GM12878 (cell line): Measurements from ENCODE around the gene SPINT2. TPM values are rescaled to one million over a fixed set of nuclear protein-coding genes. Genes with fewer than 3 reads are reported as not detected.

Experiments
- ATAC-seq: fragments of 200-7000 bp; cut with Tn5 transposase; 3 replicates; pipeline ENCODE4 v1.9.1; 2020; ENCODE audit warnings: mild to moderate bottlenecking, moderate library complexity
- Bru-seq: library from RNA; stranded (reverse); fragments of 400-500 nt; gene quantifications from one replicate; lab custom pipeline; 2021; lab: Mats Ljungman, UMichigan
- BruChase-seq, 2 experiments: library from RNA; stranded (reverse); fragments of 400-500 nt; gene quantifications; one replicate each; lab custom pipeline; 2021; lab: Mats Ljungman, UMichigan
- BruUV-seq: library from RNA; stranded (reverse); fragments of 400-500 nt; replicated peaks from 2 replicates; lab custom pipeline; 2021; lab: Mats Ljungman, UMichigan
- CTCF ChIA-PET: fragments of 300-600 bp; sonication (Branson Sonifier 250); formaldehyde crosslinking; extraction: SDS; loops from one replicate; lab custom pipeline; 2021; ENCODE audit warnings: inconsistent platforms; lab: Yijun Ruan, JAX
- POLR2A ChIA-PET: fragments of 350-600 bp; formaldehyde crosslinking; extraction: SDS; loops from one replicate; lab custom pipeline; 2021; ENCODE audit warnings: inconsistent platforms; lab: Charles Lee
- RAD21 ChIA-PET: fragments of 300-600 bp; sonication (Branson Sonifier 250); formaldehyde crosslinking; loops from one replicate; lab custom pipeline; 2023; ENCODE audit warnings: antibody characterized with exemption; ENCODE audit not compliant: unreplicated experiment; lab: Charles Lee
- SMC1A ChIA-PET: fragments of 300-600 bp; sonication (Branson Sonifier 250); formaldehyde crosslinking; loops from one replicate; lab custom pipeline; 2023; ENCODE audit not compliant: unreplicated experiment, uncharacterized antibody; lab: Charles Lee
- DNase-seq: peaks from one replicate; pipeline ENCODE4 v3.0.0-alpha.2; 2011; ENCODE audit warnings: low read depth, low spot score
- FAIRE-seq: peaks from 3 replicates; lab custom pipeline; 2011; peaks lifted over from hg19 to GRCh38; lab: Jason Lieb, UNC
- H2AFZ ChIP-seq: 2 replicates; pipeline ENCODE4 v1.6.0; 2011; ENCODE audit warnings: low read depth, low read length, control low read depth; ENCODE audit not compliant: control insufficient read depth
- H3K27ac ChIP-seq: 2 replicates; pipeline ENCODE4 v1.5.1; 2011; ENCODE audit warnings: control low read depth; ENCODE audit not compliant: control insufficient read depth, insufficient read depth
- H3K27me3 ChIP-seq, 2 experiments: replicated peaks in 1 of 2; 2 replicates each; pipeline versions ENCODE4 v1.6.0 to v1.6.1; 2011; ENCODE audit warnings: low read length in 1 of 2; ENCODE audit not compliant: control insufficient read depth in 2 of 2, insufficient read depth in 2 of 2
- H3K36me3 ChIP-seq, 2 experiments: 2 replicates each; pipeline ENCODE4 v1.5.1; 2011; ENCODE audit warnings: low read length in 1 of 2; ENCODE audit not compliant: control insufficient read depth in 2 of 2, insufficient read depth in 2 of 2
- H3K4me1 ChIP-seq: 2 replicates; pipeline ENCODE4 v1.6.1; 2011; ENCODE audit warnings: mild to moderate bottlenecking, low read length, moderate library complexity, mixed read lengths; ENCODE audit not compliant: control insufficient read depth, insufficient read depth
- H3K4me2 ChIP-seq: 2 replicates; pipeline ENCODE4 v1.6.0; 2011; ENCODE audit warnings: control low read depth; ENCODE audit not compliant: control insufficient read depth, insufficient read depth
- H3K4me3 ChIP-seq: fragments of 200-600 bp; sonication (generic); 2 replicates; pipeline ENCODE4 v1.5.1; 2016
- H3K79me2 ChIP-seq: 2 replicates; pipeline ENCODE4 v1.6.0; 2011; ENCODE audit warnings: low read length; ENCODE audit not compliant: control insufficient read depth, insufficient read depth
- H3K9ac ChIP-seq: 2 replicates; pipeline ENCODE4 v1.8.0; 2011; ENCODE audit warnings: low read length, control low read depth, mixed read lengths; ENCODE audit not compliant: control insufficient read depth, insufficient read depth
- H3K9me3 ChIP-seq: replicated peaks from 3 replicates; pipeline ENCODE4 v1.5.1; 2011; ENCODE audit warnings: mild to moderate bottlenecking, low read length; ENCODE audit not compliant: control insufficient read depth, insufficient read depth
- H4K20me1 ChIP-seq: 2 replicates; pipeline ENCODE4 v1.6.0; 2011; ENCODE audit not compliant: control insufficient read depth, insufficient read depth
- ATF7 ChIP-seq: fragments of 450-650 bp; IDR thresholded peaks from 2 replicates; pipeline ENCODE4 v1.6.1; 2016; ENCODE audit warnings: low read depth, mild to moderate bottlenecking
- CHD2 ChIP-seq: IDR thresholded peaks from 2 replicates; pipeline ENCODE4 v1.6.1; 2011; ENCODE audit warnings: low read depth, low read length, improper control_type of control experiment, borderline replicate concordance
- DPF2 ChIP-seq: fragments of 450-650 bp; IDR thresholded peaks from 2 replicates; pipeline ENCODE4 v1.6.1; 2017; ENCODE audit warnings: mild to moderate bottlenecking
- GATAD2B ChIP-seq: fragments of 450-650 bp; conservative IDR thresholded peaks from 2 replicates; pipeline ENCODE4 v1.6.1; 2017; ENCODE audit warnings: low read depth, mild to moderate bottlenecking, moderate library complexity
- HDAC6 ChIP-seq: fragments of 200-600 bp; sonication (generic); IDR thresholded peaks from one replicate; pipeline ENCODE4 v1.8.0; 2017; ENCODE audit warnings: antibody characterized with exemption; ENCODE audit not compliant: unreplicated experiment
- MEF2B ChIP-seq: fragments of 450-650 bp; IDR thresholded peaks from 2 replicates; pipeline ENCODE4 v1.6.1; 2018; ENCODE audit warnings: mild to moderate bottlenecking, moderate library complexity; ENCODE audit not compliant: partially characterized antibody, poor library complexity, severe bottlenecking
- POLR2A ChIP-seq: IDR thresholded peaks from 2 replicates; pipeline ENCODE4 v1.6.1; 2011; ENCODE audit warnings: low read depth, mild to moderate bottlenecking, low read length
- RCOR1 ChIP-seq: conservative IDR thresholded peaks from 2 replicates; pipeline ENCODE4 v1.6.1; 2012; ENCODE audit warnings: low read depth, low read length, improper control_type of control experiment
- TCF3 ChIP-seq: IDR thresholded peaks from 2 replicates; pipeline ENCODE4 v1.6.1; 2012; ENCODE audit warnings: low read depth, mild to moderate bottlenecking, low read length, borderline replicate concordance; ENCODE audit not compliant: insufficient read depth
- WGBS: methylation state at CpG from one replicate; pipeline ENCODE4 v1.1.6; 2016; ENCODE audit warnings: low lambda C conversion rate; ENCODE audit not compliant: insufficient replicate concordance, insufficient coverage; ENCODE audit errors: missing lambda C conversion rate; 5-methylcytosine and 5-hydroxymethylcytosine counted together
- in situ Hi-C: fragments of 300-500 bp; cut with MboI; formaldehyde crosslinking; loops from 9 replicates; pipeline ENCODE4 v1.14.3; 2018; ENCODE audit warnings: mixed read lengths
- intact Hi-C: fragments of 100-400 bp; cut with micrococcal nuclease; formaldehyde crosslinking; loops from one replicate; pipeline ENCODE4 v1.14.2; 2022; ENCODE audit not compliant: unreplicated experiment
- long read RNA-seq, 2 experiments: library from polyadenylated mRNA; unstranded; transcript quantifications; one replicate each; pipeline ENCODE4 v2.0.0, GENCODE V29; 2019 to 2020
- polyA minus RNA-seq, 3 experiments: library from RNA; depleted of rRNA, polyadenylated mRNA; stranded (reverse); fragments of >200 nt; gene quantifications; 2 replicates each; pipeline ENCODE4 v1.2.3, GENCODE V29; 2011
- polyA plus RNA-seq, 11 experiments: library from polyadenylated mRNA; depleted of rRNA in 4 of 11; unstranded in 6 of 11; stranded (reverse) in 5 of 11; fragments of >200 nt; fragmentation: Nextera tagmentation in 4 of 11; fragmentation: Illumina TruSeq in 1 of 11; extraction: Ambion mirVana in 4 of 11; extraction: Trizol in 1 of 11; gene quantifications; 1 replicate in 1 of 11; 2 replicates in 10 of 11; pipeline versions ENCODE4 v1.2.1 to v1.2.3, GENCODE V29; 2011 to 2016; ENCODE audit warnings: inconsistent platforms in 2 of 11, missing spikeins in 2 of 11, low read depth in 1 of 11
- total RNA-seq, 4 experiments: library from RNA; depleted of rRNA in 3 of 4; stranded (reverse); fragments of >200 nt in 3 of 4; fragmentation: Illumina TruSeq in 1 of 4; extraction: Trizol in 1 of 4; gene quantifications; 2 replicates each; pipeline versions ENCODE4 v1.2.1 to v1.2.3, GENCODE V29; 2013 to 2021

SPINT2 gene
- total RNA-seq (2013; cell fraction: nucleolus; rRNA removed), result 3.9 and 5.4 TPM in 2 replicates
- 17.8 and 27.0 TPM in 2 replicates for total RNA-seq (2014; rRNA removed)
- total RNA-seq (2014; rRNA removed; fragmentation: Illumina TruSeq; extraction: Trizol), result 17.3 and 17.5 TPM in 2 replicates
- total RNA-seq (2021), result 18.8 and 25.8 TPM in 2 replicates
- polyA plus RNA-seq (2011; ENCODE audit: low read depth), result 7.5 TPM
- 0.15 and 0.27 TPM in 2 replicates for polyA plus RNA-seq (2011; rRNA removed)
- polyA plus RNA-seq (2011; cell fraction: cytosol; rRNA removed), result 0.21 and 0.64 TPM in 2 replicates
- polyA plus RNA-seq (2011; cell fraction: nucleus; rRNA removed), result 0.49 TPM in 1 of 2 replicates, not detected in the other
- 10.9 and 14.1 TPM in 2 replicates for polyA plus RNA-seq (2012)
- polyA plus RNA-seq (2014; fragmentation: Illumina TruSeq; extraction: Trizol), result 6.9 and 14.1 TPM in 2 replicates
- polyA plus RNA-seq (2014; fragmentation: Nextera tagmentation; extraction: Ambion mirVana), result 10 to 100 TPM in 1 of 2 experiments, 1 to 10 TPM in 1; 6.5 to 10.2 TPM
- 19.8 and 22.6 TPM in 2 replicates for polyA plus RNA-seq (2014; rRNA removed)
- polyA plus RNA-seq (2016; fragmentation: Nextera tagmentation; extraction: Ambion mirVana), result 10 to 100 TPM; 22.2 to 26.5 TPM
- polyA minus RNA-seq (2011; rRNA and poly(A)+ RNA removed), result 0.44 TPM in 1 of 2 replicates, not detected in the other
- not detected in 2 replicates for polyA minus RNA-seq (2011; cell fraction: cytosol; rRNA and poly(A)+ RNA removed)
- polyA minus RNA-seq (2011; cell fraction: nucleus; rRNA and poly(A)+ RNA removed), result not detected in 2 replicates
- Bru-seq, nascent RNA, result percentile 29 among the genes with signal in this experiment
- BruChase-seq, experiment 1, labeled RNA remaining after a 6-hour chase, result percentile 27 among the genes with signal in this experiment
- percentile 30 among the genes with signal in this experiment for BruChase-seq, experiment 2, labeled RNA remaining after a 2-hour chase
- long read RNA-seq, experiment 1, result 0 reads
- long read RNA-seq, experiment 2, partial matches to known transcripts, result 0 of 1 reads
- long read RNA-seq, experiment 2, other reads (novel, unspliced or antisense), result 0 of 1 reads

DNA sequence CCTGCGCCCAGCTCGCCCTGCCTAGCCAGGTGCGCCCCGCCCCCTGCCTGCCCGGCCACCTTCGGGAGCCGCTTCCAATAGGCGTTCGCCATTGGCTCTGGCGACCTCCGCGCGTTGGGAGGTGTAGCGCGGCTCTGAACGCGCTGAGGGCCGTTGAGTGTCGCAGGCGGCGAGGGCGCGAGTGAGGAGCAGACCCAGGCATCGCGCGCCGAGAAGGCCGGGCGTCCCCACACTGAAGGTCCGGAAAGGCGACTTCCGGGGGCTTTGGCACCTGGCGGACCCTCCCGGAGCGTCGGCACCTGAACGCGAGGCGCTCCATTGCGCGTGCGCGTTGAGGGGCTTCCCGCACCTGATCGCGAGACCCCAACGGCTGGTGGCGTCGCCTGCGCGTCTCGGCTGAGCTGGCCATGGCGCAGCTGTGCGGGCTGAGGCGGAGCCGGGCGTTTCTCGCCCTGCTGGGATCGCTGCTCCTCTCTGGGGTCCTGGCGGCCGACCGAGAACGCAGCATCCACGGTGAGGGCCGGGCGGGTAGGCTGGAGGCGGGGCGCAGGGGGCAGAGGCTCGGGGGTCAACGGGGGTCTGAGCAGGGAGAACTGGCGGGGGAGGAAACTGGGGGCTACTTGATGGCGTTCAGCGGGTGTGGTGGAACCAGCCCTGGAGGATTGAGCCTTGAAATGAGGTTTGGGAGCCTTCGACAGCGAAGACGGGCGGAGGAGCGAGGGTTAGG is at the start of gene SPINT2:
Gene SPINT2, plus strand, starts transcription at position 88 of the 727 bp plus-strand sequence. Its CDS starts 320 bp downstream, at position 408.
- TF ChIP-seq GATAD2B (0 out of 2 replicates have a peak, but pooled peaks have one; percentile 22), MEF2B (no peak), HDAC6 (peak; percentile 63), CHD2 (0 out of 2 replicates have a peak, but pooled peaks have one; percentile 29), RCOR1 (no peak), DPF2 (peak; percentile 53), ATF7 (no peak), POLR2A (peak; percentile 64), TCF3 (no peak)
- H3K4me1 ChIP-seq, result peaks cover 9% of the 10 kb centered on the region
- no peaks in the 10 kb centered on the region for H3K9me3 ChIP-seq
- ATAC-seq (peak; percentile 49; the same call in 2 of the 3 replicates), FAIRE-seq (no peak), DNase-seq (no peak)
- ChIA-PET CTCF (interaction anchor here (1.6 kb wide), 1 partner anchor 12 kb away, joined by 3 read pairs; no protein-coding TSS in a partner anchor), SMC1A (no interaction called here), RAD21 (interaction anchor here (1.3 kb wide), 1 partner anchor 109 kb away, joined by 4 read pairs; the partner anchor contains the start of gene PSMD8), POLR2A (interaction anchor here (0.6 kb wide), 2 partner anchors 33 to 50 kb away, joined by 5 read pairs; no protein-coding TSS in a partner anchor)
- no peaks in the 10 kb centered on the region for H3K36me3 ChIP-seq
- H4K20me1 ChIP-seq, result no peaks in the 10 kb centered on the region
- no peak within 1 kb of the TSS for H3K27ac ChIP-seq
- WGBS, result 13% methylated on average over 59 of the region's 78 CpGs
- peak within 1 kb of the TSS; percentile 88 for H2AFZ ChIP-seq
- peak within 1 kb of the TSS; percentile 48; the same call in 1 of the 2 replicates for H3K9ac ChIP-seq
- peaks cover 0 to 2% of the 10 kb centered on the region in 2 experiments; a peak in 2 of 4 replicates for H3K27me3 ChIP-seq
- in situ Hi-C loops (no loop called here), intact Hi-C loops (no loop called here)
- H3K4me3 ChIP-seq, result peak within 1 kb of the TSS; percentile 62; the same call in 1 of the 2 replicates
- no peaks in the 10 kb centered on the region for H3K79me2 ChIP-seq
- peak within 1 kb of the TSS; percentile 97 for H3K4me2 ChIP-seq
- no TSS peak for BruUV-seq
